Right lobe of liver (tissue), 6 donors: ENCODE results near the gene RHOJ. TPM values are rescaled to one million over a fixed set of nuclear protein-coding genes. Genes with fewer than 3 reads are reported as not detected.

ENCODE experiments used
- ATAC-seq, 4 donors: fragments of 200-7000 bp; cut with Tn5 transposase; one replicate each; pipeline ENCODE4 v1.9.1; 2020; ENCODE audit warnings: mild to moderate bottlenecking in 4 of 4, moderate library complexity in 4 of 4
- DNase-seq, 3 donors: peaks; one replicate each; pipeline ENCODE4 v3.0.0-alpha.2; 2020
- H3K27ac ChIP-seq, 3 donors: fragments of 200-600 bp; one replicate each; pipeline ENCODE4 v1.8.0; 2022
- H3K27me3 ChIP-seq, 2 donors: fragments of 200-600 bp; one replicate each; pipeline ENCODE4 v1.8.0; 2022
- H3K36me3 ChIP-seq, 4 donors: fragments of 200-600 bp; sonication (generic) in 1 of 4; one replicate each; pipeline versions ENCODE4 v1.5.1 to v1.8.0; 2017 to 2022; ENCODE audit warnings: control low read depth in 1 of 4
- H3K4me1 ChIP-seq, 4 donors: fragments of 200-600 bp; sonication (generic) in 1 of 4; one replicate each; pipeline versions ENCODE4 v1.5.1 to v1.8.0; 2017 to 2022; ENCODE audit warnings: control low read depth in 1 of 4
- H3K4me3 ChIP-seq, 3 donors: fragments of 200-600 bp; one replicate each; pipeline ENCODE4 v1.8.0; 2022
- H3K9me3 ChIP-seq, 4 donors: fragments of 200-600 bp; sonication (generic) in 1 of 4; one replicate each; pipeline versions ENCODE4 v1.5.1 to v1.8.0; 2017 to 2022; ENCODE audit warnings: control low read depth in 1 of 4
- CTCF ChIP-seq, 4 donors: fragments of 200-600 bp in 3 of 4; fragments of 450-650 bp in 1 of 4; IDR thresholded peaks; one replicate each; pipeline versions ENCODE4 v1.5.1 to v1.8.0; 2016 to 2022; ENCODE audit warnings: antibody characterized with exemption in 4 of 4, mild to moderate bottlenecking in 2 of 4
- POLR2A ChIP-seq: fragments of 450-650 bp; IDR thresholded peaks from one replicate; pipeline ENCODE4 v1.6.1; 2017; ENCODE audit warnings: antibody characterized with exemption, mild to moderate bottlenecking
- WGBS: methylation state at CpG from one replicate; pipeline ENCODE4 v1.1.6; 2018; ENCODE audit warnings: low coverage, low lambda C conversion rate; ENCODE audit not compliant: insufficient coverage; ENCODE audit errors: missing lambda C conversion rate; 5-methylcytosine and 5-hydroxymethylcytosine counted together
- intact Hi-C, 2 donors: fragments of 100-400 bp; cut with DNase I; formaldehyde crosslinking; loops; one replicate each; pipeline versions ENCODE4 v1.11.2 to v1.14.1; 2022
- total RNA-seq, 6 experiments: library from RNA; depleted of rRNA in 2 of 6; stranded (reverse); fragments of >200 nt in 2 of 6; fragmentation: NEBNext Ultra II Directional in 3 of 6; extraction: Animal tissue kit (Norgen Biotek cat#: 25700) in 3 of 6; gene quantifications; one replicate each; pipeline versions ENCODE4 v1.1.0 to v1.2.4, GENCODE V29; 2016 to 2023
- donor health status: DM: no; HTN: yes; CAD: no.
- donor health status: DM: no; HTN: no; CAD: no.
- donor health status: DM: no; HTN: no; CAD: no.
- donor health status: DM: no; HTN: yes; CAD: no.
- donor health status: DM: no; HTN: yes; CAD: no.

Gene RHOJ
- total RNA-seq, 6 experiments from 2014 or later: 1.7 to 6.0 (median 2.9) TPM

- Histone ChIP-seq H3K27me3 (no peaks in the 10 kb centered on the region), H3K4me3 (no peak overlapping the region), H3K27ac (no peak overlapping the region), H3K36me3 (no peaks in the 10 kb centered on the region), H3K4me1 (no peaks in the 10 kb centered on the region), H3K9me3 (no peaks in the 10 kb centered on the region)
- 51% methylated on average over 2 of the region's 2 CpGs for WGBS
- intact Hi-C loops: no loop called here
- ATAC-seq (no peak), DNase-seq (no peak)
- TF ChIP-seq CTCF (IDR thresholded peaks at IDR 0.05) (no peak), POLR2A (no peak)
These were observed 1.2 kb upstream of the RHOJ start for GRCh38 chr14:63203015-63203414.

- TF ChIP-seq CTCF (IDR thresholded peaks at IDR 0.05) (no peak), POLR2A (no peak)
- H3K36me3 ChIP-seq: no peaks in the 10 kb centered on the region
- intact Hi-C loops: no loop called here
- H3K4me1 ChIP-seq: no peaks in the 10 kb centered on the region
- no peaks in the 10 kb centered on the region for H3K9me3 ChIP-seq
- H3K4me3 ChIP-seq: peak overlapping the region in 1 of 3 donors; percentile 35
- WGBS: 12% methylated on average over 11 of the region's 11 CpGs
- H3K27me3 ChIP-seq: no peaks in the 10 kb centered on the region
- DNase-seq (peak; percentile 40 to 60 (median 55)), ATAC-seq (peak; percentile 87 to 94 (median 92))
- H3K27ac ChIP-seq: peak overlapping the region; percentile 46 to 65 (median 56)
These were observed 431 bp upstream of the RHOJ start for GRCh38 chr14:63203618-63204406.

GRCh38 chr14:63205044-63205575 is 867 bp downstream of the RHOJ start:
- intact Hi-C loops: no loop called here
- Histone ChIP-seq H3K4me3 (peak overlapping the region; percentile 28 to 35 (median 28)), H3K27ac (peak overlapping the region in 2 of 3 donors; percentile 46 to 65), H3K27me3 (no peaks in the 10 kb centered on the region), H3K9me3 (no peaks in the 10 kb centered on the region), H3K36me3 (no peaks in the 10 kb centered on the region), H3K4me1 (no peaks in the 10 kb centered on the region)
- 35% methylated on average over 9 of the region's 10 CpGs for WGBS
- no peak for ATAC-seq
- TF ChIP-seq CTCF (IDR thresholded peaks at IDR 0.05) (no peak), POLR2A (no peak)
- DNase-seq: no peak

DNA sequence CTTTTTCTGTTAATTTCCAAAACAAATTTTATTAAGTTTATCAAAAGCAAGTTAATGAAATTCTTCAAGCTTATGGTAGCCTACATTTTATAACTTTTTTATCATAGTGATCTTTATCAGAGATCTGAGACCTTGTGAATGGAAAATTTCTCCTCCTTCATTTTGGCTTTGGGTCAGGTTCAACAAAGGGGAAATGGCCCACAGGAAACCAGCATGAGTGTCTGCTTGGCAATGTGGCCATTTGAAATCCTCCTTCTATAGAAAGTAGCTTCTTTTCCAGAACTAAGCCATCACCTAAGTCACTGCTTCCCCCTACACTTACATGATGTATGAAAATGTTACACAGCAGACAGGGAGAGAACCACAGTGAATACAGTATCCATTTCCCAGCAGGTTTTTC is 1.6 kb downstream of the RHOJ start:
- ATAC-seq (no peak), DNase-seq (no peak)
- Histone ChIP-seq H3K27ac (peak overlapping the region in 1 of 3 donors; percentile 65), H3K9me3 (no peaks in the 10 kb centered on the region), H3K36me3 (no peaks in the 10 kb centered on the region), H3K27me3 (no peaks in the 10 kb centered on the region), H3K4me3 (peak overlapping the region in 1 of 3 donors; percentile 35), H3K4me1 (no peaks in the 10 kb centered on the region)
- no peak for TF ChIP-seq POLR2A
- TF ChIP-seq CTCF (IDR thresholded peaks at IDR 0.05): no peak
- intact Hi-C loops: no loop called here
